ENCODE measurements around the gene CHML. TPM values are rescaled to one million over a fixed set of nuclear protein-coding genes. Genes with fewer than 3 reads are reported as not detected.
"Not testable (repeated sequence)": the region's sequence is repeated elsewhere in the genome, so short reads cannot be mapped to it uniquely, and the experiment has no call there.

Gene CHML
- total and polyA plus RNA-seq, 8 donors = 0.68 to 6.3 (median 3.2) TPM

DNA sequence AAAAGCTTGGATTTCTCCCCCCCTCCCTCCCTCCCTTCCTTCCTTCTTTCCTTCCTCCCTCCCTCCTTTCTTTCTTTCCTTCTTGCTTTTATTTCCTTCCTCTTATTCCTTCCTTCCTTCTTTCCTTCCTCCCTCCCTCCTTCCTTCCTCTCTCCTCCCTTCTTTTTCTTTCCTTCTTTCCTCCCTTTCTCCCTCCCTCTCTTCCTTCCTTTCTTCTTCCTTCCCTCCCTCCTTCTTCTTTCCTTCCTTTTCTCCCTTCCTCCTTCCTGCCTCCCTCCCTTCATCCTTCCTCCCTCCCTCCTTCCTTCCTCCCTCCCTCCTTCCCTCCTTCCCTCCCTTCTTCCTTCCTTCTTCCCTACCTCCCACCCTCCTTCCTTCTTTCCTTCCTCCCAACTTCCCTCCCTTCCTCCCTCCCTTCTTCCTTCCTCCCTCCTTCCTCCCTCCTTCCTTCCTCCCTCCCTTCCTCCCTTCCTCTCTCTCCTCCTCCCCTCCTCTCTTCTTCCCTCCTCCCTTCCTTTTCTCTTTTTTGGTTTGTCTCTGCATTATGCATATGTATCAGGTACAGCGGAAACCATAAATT is 34.7 kb upstream of the CHML start:
- H3K27ac ChIP-seq = no peak overlapping the region
- no peaks in the 10 kb centered on the region for H3K36me3 ChIP-seq
- H3K27me3 ChIP-seq = no peaks in the 10 kb centered on the region
- ATAC-seq (no peak), FAIRE-seq (no peak), DNase-seq (no peak)
- TF ChIP-seq, protein P1, sequence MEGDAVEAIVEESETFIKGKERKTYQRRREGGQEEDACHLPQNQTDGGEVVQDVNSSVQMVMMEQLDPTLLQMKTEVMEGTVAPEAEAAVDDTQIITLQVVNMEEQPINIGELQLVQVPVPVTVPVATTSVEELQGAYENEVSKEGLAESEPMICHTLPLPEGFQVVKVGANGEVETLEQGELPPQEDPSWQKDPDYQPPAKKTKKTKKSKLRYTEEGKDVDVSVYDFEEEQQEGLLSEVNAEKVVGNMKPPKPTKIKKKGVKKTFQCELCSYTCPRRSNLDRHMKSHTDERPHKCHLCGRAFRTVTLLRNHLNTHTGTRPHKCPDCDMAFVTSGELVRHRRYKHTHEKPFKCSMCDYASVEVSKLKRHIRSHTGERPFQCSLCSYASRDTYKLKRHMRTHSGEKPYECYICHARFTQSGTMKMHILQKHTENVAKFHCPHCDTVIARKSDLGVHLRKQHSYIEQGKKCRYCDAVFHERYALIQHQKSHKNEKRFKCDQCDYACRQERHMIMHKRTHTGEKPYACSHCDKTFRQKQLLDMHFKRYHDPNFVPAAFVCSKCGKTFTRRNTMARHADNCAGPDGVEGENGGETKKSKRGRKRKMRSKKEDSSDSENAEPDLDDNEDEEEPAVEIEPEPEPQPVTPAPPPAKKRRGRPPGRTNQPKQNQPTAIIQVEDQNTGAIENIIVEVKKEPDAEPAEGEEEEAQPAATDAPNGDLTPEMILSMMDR (IDR thresholded peaks at IDR 0.05) = no peak
- no peak overlapping the region for H3K4me3 ChIP-seq
- intact Hi-C loops (cut with DNase I) = no loop called here
- WGBS, 2 donors = 97 to 100% methylated on average over 1 of the region's 1 CpG
- no peaks in the 10 kb centered on the region for H3K9me3 ChIP-seq
- no peaks in the 10 kb centered on the region for H3K4me1 ChIP-seq

DNA sequence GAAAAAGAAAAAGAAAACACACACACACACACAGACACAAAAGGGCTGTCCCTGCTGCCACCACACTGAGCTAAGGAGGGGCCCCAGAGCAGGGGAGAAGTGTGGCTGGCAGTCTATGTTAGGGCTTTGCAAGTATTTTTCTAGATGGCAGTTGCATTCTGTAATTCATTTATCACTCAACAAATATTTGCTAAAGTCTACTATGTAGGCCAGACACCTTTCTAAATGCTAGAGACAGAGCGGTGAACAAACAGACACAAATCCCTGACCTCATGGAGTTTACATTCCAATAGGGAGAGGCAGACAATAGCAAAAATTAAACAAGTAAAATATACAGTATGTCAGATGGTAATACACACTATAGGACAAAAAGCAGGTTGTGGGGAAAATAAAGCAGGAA is 32.1 kb upstream of the CHML start:
- WGBS, 2 donors = 34 to 42% methylated on average over 1 of the region's 1 CpG
- intact Hi-C loops (cut with DNase I) = no loop called here
- ATAC-seq (no peak), DNase-seq (no peak), FAIRE-seq (no peak)
- no peak overlapping the region for H3K4me3 ChIP-seq
- no peak overlapping the region for H3K27ac ChIP-seq
- no peaks in the 10 kb centered on the region for H3K36me3 ChIP-seq
- no peaks in the 10 kb centered on the region for H3K4me1 ChIP-seq
- TF ChIP-seq, protein P1 (IDR thresholded peaks at IDR 0.05) = no peak
- H3K9me3 ChIP-seq = no peaks in the 10 kb centered on the region
- no peaks in the 10 kb centered on the region for H3K27me3 ChIP-seq

DNA sequence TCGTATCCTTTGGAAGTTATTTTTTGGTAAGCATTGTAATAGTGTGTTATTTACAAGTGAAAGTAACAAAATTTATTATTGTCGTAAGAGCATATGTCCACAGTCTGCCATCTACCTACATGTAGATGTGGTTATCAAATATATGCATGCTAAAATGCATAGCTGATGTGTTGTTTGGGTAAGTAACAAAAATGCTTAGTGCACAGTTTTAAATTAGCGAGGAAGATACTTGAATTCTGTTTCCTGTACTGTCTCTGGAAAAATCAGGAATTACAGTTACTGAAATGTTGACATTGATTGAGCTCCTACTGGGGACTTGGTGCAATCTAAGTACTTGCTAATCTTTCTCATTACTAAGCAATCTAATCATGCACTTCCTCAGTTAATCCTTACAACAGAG is 26.2 kb upstream of the CHML start:
- H3K4me1 ChIP-seq = no peaks in the 10 kb centered on the region
- no peaks in the 10 kb centered on the region for H3K36me3 ChIP-seq
- intact Hi-C loops (cut with DNase I) = no loop called here
- FAIRE-seq (no peak), ATAC-seq (no peak), DNase-seq (no peak)
- TF ChIP-seq, protein P1 (IDR thresholded peaks at IDR 0.05) = no peak
- H3K27ac ChIP-seq = no peak overlapping the region
- H3K27me3 ChIP-seq = no peaks in the 10 kb centered on the region
- 79 to 86% methylated on average over 3 of the region's 3 CpGs for WGBS, 2 donors
- H3K4me3 ChIP-seq = no peak overlapping the region
- no peaks in the 10 kb centered on the region for H3K9me3 ChIP-seq

DNA sequence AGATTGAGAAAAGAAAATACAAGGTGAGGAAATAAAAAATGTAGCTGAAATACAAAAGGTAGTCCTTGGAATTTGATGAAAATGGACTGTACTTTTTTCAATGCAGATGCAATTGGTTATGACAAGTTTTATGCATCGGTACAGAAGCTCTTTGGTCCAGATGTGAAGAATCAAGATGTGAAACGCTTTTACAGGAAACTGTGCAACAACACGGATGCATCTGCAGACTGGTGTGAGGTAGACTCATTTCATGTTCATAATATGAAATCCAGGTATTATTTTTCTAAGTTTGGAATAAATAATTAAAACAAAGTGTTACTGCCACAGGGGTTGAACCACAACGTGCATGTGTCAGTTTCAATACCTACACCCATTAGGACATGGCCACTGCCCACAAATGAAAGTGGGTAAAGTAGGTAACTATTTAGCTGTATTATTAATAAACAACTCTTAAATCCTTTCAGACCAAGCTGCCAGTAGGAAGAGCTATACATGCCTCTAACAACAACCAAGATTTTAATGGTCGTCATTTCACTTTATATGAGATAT is 20.3 kb upstream of the CHML start:
- H3K36me3 ChIP-seq = no peaks in the 10 kb centered on the region
- H3K4me3 ChIP-seq = no peak overlapping the region
- FAIRE-seq = no peak
- no peak for ATAC-seq
- no peak overlapping the region for H3K27ac ChIP-seq
- no peaks in the 10 kb centered on the region for H3K9me3 ChIP-seq
- no peaks in the 10 kb centered on the region for H3K4me1 ChIP-seq
- intact Hi-C loops (cut with DNase I) = no loop called here
- DNase-seq = no peak
- TF ChIP-seq, protein P1 (IDR thresholded peaks at IDR 0.05) = no peak
- H3K27me3 ChIP-seq = no peaks in the 10 kb centered on the region
- WGBS, 2 donors = 73 to 82% methylated on average over 5 of the region's 5 CpGs

DNA sequence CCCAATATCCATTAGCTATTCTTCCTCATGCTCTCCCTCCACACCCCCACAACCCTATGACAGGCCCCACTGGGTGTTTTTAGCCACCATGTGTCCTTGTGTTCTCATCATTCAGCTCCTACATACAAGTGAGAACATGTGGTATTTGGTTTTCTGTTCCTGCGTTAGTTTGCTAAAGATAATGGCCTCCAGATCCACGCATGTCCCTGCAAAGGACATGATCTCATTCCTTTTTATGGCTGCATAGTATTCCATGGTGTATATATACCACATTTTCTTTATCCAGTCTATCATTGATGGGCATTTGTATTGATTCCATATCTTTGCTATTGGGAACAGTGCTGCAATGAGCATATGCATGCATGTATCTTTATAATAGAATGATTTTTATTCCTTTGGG is 18.8 kb upstream of the CHML start:
- not testable (repeated sequence) for H3K4me3 ChIP-seq

More for the DNA sequence above, 18.8 kb upstream of the CHML start:
- H3K27ac ChIP-seq; H3K4me1 ChIP-seq; intact Hi-C loops (cut with DNase I); ATAC-seq; H3K27me3 ChIP-seq; H3K9me3 ChIP-seq; FAIRE-seq; DNase-seq; H3K36me3 ChIP-seq: not testable (repeated sequence)
- 83 to 85% methylated on average over 2 of the region's 2 CpGs for WGBS, 2 donors

Data from pancreas (tissue), 10 donors.